HG03460 (cell line): ENCODE measurements around the gene RNU1-3.
"Not testable (repeated sequence)": the region's sequence is repeated elsewhere in the genome, so short reads cannot be mapped to it uniquely, and the experiment has no call there.

Experiments used
- ATAC-seq: cut with Tn5 transposase; IDR thresholded peaks from one replicate; pipeline ENCODE4 v1.9.1; 2021; ENCODE audit not compliant: unreplicated experiment

The RNU1-3 gene

DNA sequence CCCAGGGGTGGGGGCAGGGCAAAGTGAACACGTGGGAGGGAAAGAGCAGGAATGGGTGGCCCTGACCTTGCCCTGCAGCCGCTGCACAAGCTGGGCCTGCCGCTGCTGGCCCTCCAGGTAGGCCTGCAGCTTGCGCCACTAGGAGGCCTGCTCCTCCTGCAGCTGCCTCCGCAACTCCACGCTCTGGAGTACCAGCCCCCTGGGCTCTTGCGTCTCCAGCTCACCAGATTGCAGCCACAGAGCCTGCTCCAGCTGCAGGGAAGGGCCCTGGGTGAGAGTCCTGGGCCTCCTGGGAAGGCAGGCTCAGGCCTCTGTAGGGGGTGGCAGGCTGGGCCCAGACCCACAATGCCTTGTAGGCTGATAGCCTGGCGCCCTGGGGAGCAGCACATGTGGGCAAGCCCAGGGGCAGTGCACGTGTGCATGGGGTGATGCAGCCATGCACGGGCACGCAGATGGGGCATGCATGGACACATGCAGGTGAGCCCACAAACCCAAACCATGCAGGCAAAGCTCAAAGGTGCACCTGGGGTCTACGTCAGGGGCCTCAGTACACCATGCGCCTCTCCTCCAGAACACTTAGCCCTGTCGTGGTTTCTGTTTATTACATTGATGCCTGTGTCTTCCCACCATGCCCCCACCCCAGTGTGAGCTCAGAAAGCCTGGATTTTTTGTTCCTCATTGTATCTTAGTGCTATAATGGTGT lies 9.6 kb downstream of the RNU1-3 start:
- not testable (repeated sequence) for ATAC-seq

DNA sequence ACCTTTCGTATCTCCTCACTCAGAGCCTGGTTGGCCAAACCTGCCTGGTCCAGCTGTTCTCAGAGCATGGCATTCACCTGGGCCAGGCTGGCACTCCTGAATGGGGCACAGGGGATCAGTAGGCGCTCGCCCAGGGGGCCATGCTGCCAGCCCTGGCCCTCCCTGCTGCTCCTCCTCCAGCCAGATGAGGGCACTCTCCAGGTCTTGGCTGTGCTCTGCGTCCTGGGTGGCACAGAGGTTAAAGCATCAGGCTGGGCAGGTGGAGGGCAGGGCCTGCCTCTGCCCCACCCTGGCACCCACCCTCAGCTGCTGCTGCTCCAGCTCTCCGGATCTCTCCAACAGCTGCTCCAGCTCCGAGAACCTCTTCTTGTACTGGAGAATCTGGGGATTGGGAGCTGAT lies 10.2 kb downstream of the RNU1-3 start:
- ATAC-seq: not testable (repeated sequence)

DNA sequence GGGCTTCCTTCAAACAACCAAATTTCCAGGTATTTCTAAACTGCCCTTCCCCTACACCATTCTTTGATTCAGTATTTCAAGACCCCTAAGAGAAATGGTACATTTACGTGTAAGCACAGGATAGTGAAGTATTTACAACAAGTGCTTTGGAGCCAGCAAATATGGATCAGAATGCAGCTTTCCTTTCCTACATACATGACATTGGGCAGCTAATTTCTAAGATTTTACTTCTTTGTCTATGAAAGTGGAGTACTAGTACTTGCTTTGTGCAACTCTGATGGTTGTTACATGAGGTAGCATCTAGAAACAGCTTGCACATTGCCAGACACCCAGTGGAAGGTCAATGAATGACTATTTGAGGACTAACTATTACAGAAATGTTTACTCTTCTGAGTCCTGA lies 15.2 kb downstream of the RNU1-3 start:
- not testable (repeated sequence) for ATAC-seq

DNA sequence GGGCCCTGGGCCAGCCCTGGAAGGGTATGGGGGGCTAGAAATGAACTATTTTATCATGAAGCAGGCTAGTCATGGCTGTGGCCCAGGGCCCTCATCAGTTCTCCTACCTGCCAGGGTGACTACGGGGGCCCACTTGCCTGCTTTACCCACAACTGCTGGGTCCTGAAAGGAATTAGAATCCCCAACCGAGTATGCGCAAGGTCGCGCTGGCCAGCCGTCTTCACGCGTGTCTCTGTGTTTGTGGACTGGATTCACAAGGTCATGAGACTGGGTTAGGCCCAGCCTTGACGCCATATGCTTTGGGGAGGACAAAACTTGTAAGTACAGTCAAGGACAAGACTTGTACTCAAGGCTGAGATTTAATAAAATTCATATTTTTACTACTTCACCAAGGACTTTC lies 16.8 kb downstream of the RNU1-3 start:
- not testable (repeated sequence) for ATAC-seq

DNA sequence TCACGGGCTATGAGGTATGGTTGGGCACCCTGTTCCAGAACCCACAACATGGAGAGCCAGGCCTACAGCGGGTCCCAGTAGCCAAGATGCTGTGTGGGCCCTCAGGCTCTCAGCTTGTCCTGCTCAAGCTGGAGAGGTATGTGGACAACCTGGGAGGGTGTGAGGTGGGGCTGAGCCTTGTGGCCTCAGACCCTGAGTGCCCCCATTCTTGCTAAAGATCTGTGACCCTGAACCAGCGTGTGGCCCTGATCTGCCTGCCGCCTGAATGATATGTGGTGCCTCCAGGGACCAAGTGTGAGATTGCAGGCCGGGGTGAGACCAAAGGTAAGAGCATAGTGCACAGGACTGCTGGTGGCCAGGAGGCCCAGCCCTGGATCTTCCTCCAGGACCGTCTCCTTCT lies 17.4 kb downstream of the RNU1-3 start:
- not testable (repeated sequence) for ATAC-seq

DNA sequence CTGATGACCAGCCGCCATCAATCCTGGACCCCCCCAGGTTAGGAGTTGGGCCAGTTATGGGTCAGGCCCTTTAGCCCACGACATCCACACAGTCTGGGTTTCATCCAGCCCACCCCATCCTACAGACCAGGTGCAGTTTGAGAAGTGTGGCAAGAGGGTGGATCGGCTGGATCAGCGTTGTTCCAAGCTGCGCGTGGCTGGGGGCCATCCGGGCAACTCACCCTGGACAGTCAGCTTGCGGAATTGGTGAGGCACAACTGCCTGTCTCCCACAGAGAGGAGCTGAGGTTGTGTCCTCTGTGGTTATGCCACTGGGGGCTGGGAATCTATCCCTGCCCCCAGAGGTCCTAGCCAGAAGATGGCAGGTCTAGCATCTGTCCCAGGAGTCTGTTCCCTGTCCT lies 18.0 kb downstream of the RNU1-3 start:
- not testable (repeated sequence) for ATAC-seq

DNA sequence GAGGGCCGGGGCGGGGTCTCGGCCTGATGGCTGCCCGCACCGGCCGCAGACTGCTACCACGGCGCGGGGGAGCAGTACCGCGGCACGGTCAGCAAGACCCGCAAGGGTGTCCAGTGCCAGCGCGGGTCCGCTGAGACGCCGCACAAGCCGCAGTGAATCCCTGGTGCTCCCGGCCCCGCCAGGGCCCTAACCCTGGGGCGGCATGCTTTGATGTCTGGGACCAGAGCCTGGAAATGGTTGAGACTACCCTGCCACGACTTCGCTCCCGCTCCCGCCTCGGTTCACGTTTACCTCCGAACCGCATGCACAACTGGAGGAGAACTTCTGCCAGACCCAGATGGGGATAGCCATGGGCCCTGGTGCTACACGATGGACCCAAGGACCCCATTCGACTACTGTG lies 18.5 kb downstream of the RNU1-3 start:
- ATAC-seq: not testable (repeated sequence)

DNA sequence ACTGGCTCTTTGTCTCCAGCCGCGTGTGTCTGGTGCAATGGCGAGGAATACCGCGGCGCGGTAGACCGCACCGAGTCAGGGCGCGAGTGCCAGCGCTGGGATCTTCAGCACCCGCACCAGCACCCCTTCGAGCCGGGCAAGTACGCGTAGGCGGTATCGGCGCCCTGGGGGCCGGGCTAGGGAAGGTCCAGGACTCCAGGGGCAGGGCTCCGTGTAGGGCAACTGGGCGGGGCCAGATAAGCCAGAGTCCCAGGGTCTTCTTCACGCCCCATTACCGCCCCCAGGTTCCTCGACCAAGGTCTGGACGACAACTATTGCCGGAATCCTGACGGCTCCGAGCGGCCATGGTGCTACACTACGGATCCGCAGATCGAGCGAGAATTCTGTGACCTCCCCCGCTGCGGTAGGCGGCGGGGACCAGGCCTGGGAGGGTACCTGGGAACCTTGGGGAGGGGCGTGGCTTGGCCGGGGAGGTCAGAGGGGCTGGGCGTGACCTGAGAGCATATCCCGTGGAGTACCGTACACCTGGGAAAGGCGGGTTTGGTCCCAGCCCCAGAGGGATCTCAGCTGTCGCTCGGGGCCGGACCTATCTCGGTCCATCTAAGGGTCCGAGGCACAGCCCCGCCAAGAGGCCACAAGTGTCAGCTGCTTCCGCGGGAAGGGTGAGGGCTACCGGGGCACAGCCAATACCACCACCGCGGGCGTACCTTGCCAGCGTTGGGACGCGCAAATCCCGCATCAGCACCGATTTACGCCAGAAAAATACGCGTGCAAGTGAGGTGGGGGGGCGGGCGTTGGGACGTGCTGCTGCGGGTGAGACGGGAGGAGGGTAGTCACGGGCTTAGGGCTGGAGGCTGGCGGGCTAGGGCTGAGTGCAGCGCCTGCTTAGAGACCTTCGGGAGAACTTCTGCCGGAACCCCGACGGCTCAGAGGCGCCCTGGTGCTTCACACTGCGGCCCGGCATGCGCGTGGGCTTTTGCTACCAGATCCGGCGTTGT lies 19.3 kb downstream of the RNU1-3 start:
- ATAC-seq: not testable (repeated sequence)

DNA sequence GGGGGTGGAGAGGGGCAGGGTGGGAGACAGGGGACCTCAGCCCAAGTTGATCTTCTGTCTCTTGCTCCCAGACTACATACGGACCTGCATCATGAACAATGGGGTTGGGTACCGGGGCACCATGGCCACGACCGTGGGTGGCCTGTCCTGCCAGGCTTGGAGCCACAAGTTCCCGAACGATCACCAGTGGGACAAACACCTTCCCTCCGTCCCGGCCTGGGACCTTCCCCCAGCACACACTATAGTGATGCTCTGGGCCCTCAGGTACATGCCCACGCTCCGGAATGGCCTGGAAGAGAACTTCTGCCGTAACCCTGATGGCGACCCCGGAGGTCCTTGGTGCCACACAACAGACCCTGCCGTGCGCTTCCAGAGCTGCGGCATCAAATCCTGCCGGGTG lies 20.0 kb downstream of the RNU1-3 start:
- ATAC-seq: not testable (repeated sequence)

DNA sequence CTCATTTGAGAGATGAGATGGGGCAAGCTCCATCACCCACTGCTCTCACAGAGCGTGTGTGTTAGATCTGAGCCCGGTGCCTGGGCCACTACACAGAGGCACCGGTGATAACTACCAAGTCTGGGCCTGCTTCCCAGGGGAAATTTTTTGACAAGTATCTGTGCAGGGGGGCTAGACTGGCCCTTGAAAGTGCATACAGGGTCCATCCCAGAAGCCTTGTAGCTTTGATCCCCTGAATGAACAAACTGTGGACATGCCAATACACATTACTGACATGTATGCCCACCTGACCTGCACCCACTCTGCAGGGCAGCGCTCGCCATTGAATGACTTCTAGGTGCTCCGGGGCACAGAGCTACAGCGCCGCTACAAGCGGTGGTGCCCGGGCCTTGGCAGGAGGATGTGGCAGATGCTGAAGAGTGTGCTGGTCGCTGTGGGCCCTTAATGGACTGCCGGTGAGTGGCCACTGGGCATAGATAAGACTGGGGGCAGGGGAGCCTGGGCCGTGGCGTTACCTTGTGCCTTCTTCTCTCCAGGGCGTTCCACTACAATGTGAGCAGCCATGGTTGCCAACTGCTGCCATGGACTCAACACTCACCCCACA lies 20.6 kb downstream of the RNU1-3 start:
- not testable (repeated sequence) for ATAC-seq

DNA sequence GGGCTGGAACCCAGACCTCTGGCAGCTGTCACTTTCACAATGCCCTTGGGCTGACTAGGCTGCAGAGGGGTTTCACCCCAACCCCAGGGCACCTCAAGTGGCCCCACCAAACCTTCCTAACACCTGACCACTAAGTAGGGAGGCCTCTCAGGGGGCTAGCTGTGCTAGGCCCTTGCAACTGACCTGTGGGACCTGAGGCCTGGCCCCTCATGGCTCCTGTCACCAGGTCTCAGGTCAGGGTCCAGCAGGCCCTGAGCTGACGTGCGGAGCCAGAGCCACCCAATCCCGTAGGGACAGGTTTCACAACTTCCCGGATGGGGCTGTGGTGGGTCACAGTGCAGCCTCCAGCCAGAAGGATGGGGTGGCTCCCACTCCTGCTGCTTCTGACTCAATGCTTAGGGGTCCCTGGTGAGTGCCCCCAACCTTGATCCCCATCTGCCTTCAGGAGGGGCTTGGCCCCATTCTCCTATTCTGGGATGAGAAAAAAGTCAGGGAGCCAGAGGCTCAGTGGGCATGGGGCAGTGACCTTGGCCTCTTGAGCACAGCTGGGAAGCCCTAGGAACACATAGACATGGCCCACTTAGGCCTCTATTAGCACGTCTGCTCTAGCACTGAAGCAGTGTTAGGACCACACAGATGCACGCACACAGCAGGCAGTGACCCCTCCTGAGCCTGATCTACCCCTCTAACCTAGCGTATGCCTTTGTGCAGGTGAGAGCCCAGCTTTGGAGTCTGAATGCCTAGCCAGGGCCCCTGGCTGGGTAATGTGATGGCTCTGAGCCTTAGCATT lies 21.3 kb downstream of the RNU1-3 start:
- peak; percentile 2 for ATAC-seq

DNA sequence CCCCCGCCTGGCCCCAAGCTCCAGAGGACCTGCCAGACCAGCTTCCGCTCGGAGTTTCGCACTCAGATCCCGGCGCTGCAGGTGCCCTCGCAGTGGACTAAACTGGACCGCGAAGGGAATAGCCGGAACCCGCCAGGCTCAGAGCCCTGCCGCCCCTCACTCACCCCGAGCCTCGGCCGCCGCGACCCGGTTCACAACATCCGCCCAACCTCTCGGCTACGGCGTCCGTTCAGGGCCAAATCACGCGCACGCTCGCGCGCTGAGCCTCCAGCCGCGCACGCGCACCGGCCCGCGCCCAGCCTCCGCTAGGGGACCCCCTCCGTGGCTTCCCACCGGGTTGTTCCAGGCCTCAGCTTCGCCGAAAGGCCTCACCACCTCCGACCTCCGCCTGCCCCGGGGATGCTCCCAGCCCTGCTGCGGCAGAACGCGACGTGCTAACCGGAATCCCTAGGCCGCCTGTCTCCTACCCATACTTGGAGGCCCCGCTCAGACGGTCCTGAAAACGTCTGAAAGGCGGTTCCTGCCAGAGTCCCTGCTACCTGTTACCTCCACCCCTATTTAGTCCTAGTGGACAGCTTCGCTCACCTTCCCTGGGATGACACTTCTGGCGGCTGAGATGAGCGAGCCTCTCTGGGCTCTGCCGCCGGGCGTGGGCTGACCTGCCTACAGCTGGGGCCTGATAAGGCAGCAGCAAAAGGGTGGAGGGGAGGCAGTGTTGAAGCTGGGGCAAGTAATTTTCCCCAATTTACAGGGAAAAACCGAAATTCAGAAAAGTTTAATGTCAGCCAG lies 22.1 kb downstream of the RNU1-3 start:
- ATAC-seq: peak; percentile 70

DNA sequence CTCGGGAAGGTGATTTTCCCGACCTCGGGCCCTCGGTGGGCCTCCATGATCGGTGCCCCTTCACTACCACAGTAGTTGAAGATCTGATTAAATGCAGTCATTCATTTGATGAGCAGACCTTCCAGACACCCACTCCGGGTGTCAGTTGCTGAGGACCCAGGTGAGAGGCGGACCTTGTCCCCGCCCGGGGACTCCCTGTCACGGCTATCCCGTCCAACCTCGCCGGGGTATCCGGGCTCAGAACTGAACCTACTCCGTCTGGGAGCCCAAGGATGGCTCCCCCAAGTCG lies 22.6 kb downstream of the RNU1-3 start:
- ATAC-seq: peak; percentile 35

DNA sequence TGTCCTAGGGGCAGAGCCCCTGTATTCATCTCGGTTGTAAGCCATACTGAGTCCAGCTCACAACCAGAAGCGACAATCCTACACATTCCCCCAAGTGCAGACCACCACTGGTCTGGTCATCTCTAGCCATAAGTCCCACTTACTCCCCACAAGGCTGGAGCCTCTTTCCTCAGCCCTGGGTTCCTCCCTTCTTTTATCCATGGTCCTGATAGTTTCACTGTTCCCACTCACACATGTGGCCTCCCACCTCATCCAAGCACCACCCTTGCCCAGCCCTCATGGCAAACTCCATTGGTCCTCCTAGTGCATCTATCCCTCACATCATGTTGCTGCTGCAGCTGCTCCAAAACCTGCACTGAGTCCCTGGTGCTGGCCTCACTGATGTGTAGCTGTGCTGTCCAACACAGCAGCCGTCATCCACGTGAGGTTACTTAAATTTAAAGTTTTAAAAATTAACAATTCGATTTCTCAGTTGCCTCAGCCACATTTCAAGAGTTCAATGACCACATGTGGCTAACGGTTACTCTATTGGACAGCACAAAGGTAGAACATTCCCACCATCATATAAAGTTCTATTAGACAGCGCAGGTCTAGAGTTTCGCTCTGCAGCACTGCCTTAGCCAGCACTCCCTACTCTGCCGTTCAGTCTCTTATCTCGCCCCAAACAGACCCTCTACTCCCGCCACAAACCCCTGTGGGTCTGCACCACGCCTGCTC lies 23.1 kb downstream of the RNU1-3 start:
- peak; percentile 3 for ATAC-seq

DNA sequence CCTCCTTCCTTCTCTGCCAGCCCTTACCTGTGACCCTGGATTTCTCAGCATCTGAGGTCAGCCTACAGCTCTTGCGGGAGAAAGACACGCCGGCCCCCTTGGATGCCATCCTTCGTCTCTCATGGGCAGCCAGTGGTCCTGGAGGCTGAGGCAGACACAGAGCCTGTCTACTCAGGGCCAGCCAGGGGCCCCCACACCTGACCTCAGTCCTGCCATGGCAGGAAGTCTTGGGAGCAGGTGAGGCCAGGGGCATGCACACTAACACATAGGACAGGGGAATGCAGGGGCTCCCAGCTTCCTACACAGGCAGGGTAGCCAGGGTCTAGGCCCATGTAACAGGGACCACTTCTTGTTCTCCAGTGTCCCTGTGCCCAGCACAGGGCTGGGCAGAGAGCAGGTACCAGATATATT lies 23.7 kb downstream of the RNU1-3 start:
- not testable (repeated sequence) for ATAC-seq

DNA sequence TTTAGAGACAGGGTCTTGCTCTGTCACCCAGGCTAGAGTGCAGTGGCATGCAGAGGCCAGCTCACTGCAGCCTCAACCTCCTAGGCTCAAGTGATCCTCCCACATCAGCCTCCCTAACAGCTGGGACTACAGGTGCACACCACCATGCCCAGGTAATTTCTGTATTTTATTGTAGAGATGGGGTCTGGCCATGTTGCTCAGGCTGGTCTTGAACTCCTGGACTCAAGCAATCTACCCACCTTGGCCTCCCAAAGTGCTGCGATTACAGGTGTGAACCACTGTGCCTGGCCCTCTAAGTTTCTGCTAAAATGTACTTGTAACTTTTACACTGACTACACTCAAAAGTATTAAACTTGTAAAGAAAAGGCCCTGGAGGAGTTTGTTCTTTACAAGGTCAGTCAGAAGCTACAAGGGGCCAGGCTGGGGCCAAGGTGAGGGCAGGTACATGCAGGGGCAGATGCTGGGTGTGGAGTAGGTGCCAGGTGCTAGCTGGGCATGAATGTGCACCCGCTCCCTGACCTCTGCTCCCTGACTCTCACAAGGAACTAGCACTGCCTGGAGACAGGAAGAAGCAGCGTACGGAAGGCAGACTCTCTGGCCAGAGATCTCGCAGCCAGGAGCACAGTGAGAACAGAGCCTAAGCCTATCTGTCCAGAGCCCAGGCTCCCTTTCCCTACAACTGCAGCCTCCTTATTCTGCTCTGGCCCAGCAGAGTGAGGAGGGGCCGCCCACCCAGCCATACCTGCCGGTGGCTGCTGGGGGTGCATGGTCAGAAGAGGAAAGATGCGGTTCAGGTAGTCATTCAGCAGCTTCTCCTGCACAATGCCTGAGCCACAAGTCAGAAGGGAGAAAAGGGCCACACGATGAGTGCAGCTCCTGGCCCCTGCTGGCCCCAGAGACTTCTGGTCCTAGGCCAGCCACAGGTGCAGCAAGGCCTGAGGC lies 24.5 kb downstream of the RNU1-3 start:
- ATAC-seq: not testable (repeated sequence)

DNA sequence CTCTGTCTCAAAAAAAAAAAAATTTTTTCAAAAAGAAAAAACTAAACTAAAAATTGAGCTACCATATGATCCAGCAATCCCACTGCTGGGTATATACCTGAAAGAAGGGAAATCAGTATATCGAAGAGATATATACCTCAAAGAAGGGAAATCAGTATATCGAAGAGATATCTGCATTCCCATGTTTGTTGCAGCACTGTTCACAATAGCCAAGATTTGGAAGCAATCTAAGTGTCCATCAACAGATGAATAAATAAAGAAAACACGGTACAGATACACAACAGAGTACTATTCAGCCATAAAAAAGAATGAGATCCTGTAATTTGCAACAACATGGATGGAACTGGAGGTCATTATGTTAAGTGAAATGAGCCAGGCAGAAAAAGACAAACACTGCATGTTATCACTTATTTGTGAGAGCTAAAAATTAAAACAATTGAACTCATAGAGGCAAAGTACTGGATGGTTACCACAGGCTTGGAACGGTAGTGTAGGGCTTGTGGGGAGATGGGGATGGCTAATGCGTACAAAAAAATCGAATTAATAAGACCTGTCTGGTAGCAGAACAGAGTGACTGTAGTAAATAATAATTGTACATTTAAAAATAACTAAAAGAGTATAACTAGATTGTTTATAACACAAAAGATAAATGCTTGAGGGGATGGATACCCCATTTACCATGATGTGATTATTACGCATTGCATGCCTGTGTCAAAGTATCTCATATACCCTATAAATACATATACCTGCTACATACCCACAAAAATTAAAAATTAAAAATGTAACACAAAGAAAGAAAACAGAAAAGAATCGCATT lies 25.4 kb downstream of the RNU1-3 start:
- ATAC-seq: not testable (repeated sequence)
